Adipocyte (in vitro differentiated cells): ENCODE results near the gene IL23R.

Experiments used
- DNase-seq: peaks from one replicate; pipeline ENCODE4 v3.0.0-alpha.2; 2015; ENCODE audit warnings: low read depth
- H3K27me3 ChIP-seq: replicated peaks from 2 replicates; pipeline ENCODE4 v1.7.0; 2013; ENCODE audit warnings: mild to moderate bottlenecking, low read length, moderate library complexity; ENCODE audit not compliant: control insufficient read depth, insufficient read depth
- H3K36me3 ChIP-seq: 2 replicates; pipeline ENCODE4 v1.7.0; 2013; ENCODE audit warnings: low read length, mild to moderate bottlenecking, moderate library complexity; ENCODE audit not compliant: control insufficient read depth, insufficient read depth, severe bottlenecking
- H3K4me1 ChIP-seq: 2 replicates; pipeline ENCODE4 v1.7.0; 2013; ENCODE audit warnings: mild to moderate bottlenecking, low read length, moderate library complexity; ENCODE audit not compliant: control insufficient read depth, insufficient read depth
- H3K4me3 ChIP-seq: 2 replicates; pipeline ENCODE4 v1.7.0; 2013; ENCODE audit warnings: mild to moderate bottlenecking, low read length, moderate library complexity
- H3K9ac ChIP-seq: 2 replicates; pipeline ENCODE4 v1.7.0; 2013; ENCODE audit warnings: mild to moderate bottlenecking, low read length, moderate library complexity
- H3K9me3 ChIP-seq: 2 replicates; pipeline ENCODE4 v1.7.0; 2013; ENCODE audit warnings: mild to moderate bottlenecking, low read length, moderate library complexity; ENCODE audit not compliant: control insufficient read depth

IL23R gene

GRCh38 chr1:67166196-67166595 is at the start of gene IL23R:
Gene IL23R, plus strand, starts transcription at chr1:67166454. Its CDS starts 1,667 bp downstream, at chr1:67168121.
- Histone ChIP-seq H3K4me3 (no peak within 1 kb of the TSS), H3K9me3 (no peaks in the 10 kb centered on the region), H3K36me3 (no peaks in the 10 kb centered on the region), H3K9ac (no peak within 1 kb of the TSS), H3K27me3 (no peaks in the 10 kb centered on the region), H3K4me1 (peaks cover 8% of the 10 kb centered on the region)
- DNase-seq: no peak

GRCh38 chr1:67118191-67118590 is 48.1 kb upstream of the IL23R start:
- Histone ChIP-seq H3K27me3 (no peaks in the 10 kb centered on the region), H3K9me3 (peaks cover 5% of the 10 kb centered on the region), H3K4me3 (no peak overlapping the region), H3K9ac (no peak overlapping the region), H3K36me3 (no peaks in the 10 kb centered on the region), H3K4me1 (no peaks in the 10 kb centered on the region)
- no peak for DNase-seq

- H3K36me3 ChIP-seq: no peaks in the 10 kb centered on the region
- no peaks in the 10 kb centered on the region for H3K27me3 ChIP-seq
- peaks cover 5% of the 10 kb centered on the region for H3K9me3 ChIP-seq
- DNase-seq: no peak
- H3K9ac ChIP-seq: no peak overlapping the region
- H3K4me1 ChIP-seq: no peaks in the 10 kb centered on the region
- H3K4me3 ChIP-seq: no peak overlapping the region
Measured at GRCh38 chr1:67118646-67119045, 47.6 kb upstream of the IL23R start.

- Histone ChIP-seq H3K36me3 (no peaks in the 10 kb centered on the region), H3K27me3 (no peaks in the 10 kb centered on the region), H3K4me3 (no peak overlapping the region), H3K9me3 (peaks cover 5% of the 10 kb centered on the region), H3K4me1 (peaks cover 7% of the 10 kb centered on the region), H3K9ac (no peak overlapping the region)
- DNase-seq: no peak
Measured at GRCh38 chr1:67120855-67121619, 45.2 kb upstream of the IL23R start.

GRCh38 chr1:67124455-67124854 is 41.8 kb upstream of the IL23R start:
- Histone ChIP-seq H3K27me3 (no peaks in the 10 kb centered on the region), H3K4me3 (no peak overlapping the region), H3K36me3 (no peaks in the 10 kb centered on the region), H3K9me3 (peaks cover 5% of the 10 kb centered on the region), H3K9ac (no peak overlapping the region), H3K4me1 (peaks cover 10% of the 10 kb centered on the region)
- no peak for DNase-seq

GRCh38 chr1:67126111-67126746 is 40.0 kb upstream of the IL23R start:
- H3K4me1 ChIP-seq: peaks cover 10% of the 10 kb centered on the region
- H3K9ac ChIP-seq: no peak overlapping the region

GRCh38 chr1:67126974-67127373 is 39.3 kb upstream of the IL23R start:
- Histone ChIP-seq H3K36me3 (no peaks in the 10 kb centered on the region), H3K9ac (no peak overlapping the region), H3K9me3 (no peaks in the 10 kb centered on the region), H3K4me1 (peaks cover 10% of the 10 kb centered on the region), H3K27me3 (no peaks in the 10 kb centered on the region), H3K4me3 (no peak overlapping the region)
- no peak for DNase-seq

More at GRCh38 chr1:67126111-67126746, 40.0 kb upstream of the IL23R start:
- Histone ChIP-seq H3K4me3 (no peak overlapping the region), H3K27me3 (no peaks in the 10 kb centered on the region), H3K9me3 (peaks cover under 1% of the 10 kb centered on the region), H3K36me3 (no peaks in the 10 kb centered on the region)
- no peak for DNase-seq

GRCh38 chr1:67130673-67131072 is 35.6 kb upstream of the IL23R start:
- Histone ChIP-seq H3K36me3 (no peaks in the 10 kb centered on the region), H3K27me3 (no peaks in the 10 kb centered on the region), H3K9ac (no peak overlapping the region), H3K4me3 (no peak overlapping the region), H3K4me1 (peaks cover 26% of the 10 kb centered on the region), H3K9me3 (no peaks in the 10 kb centered on the region)
- peak; percentile 8 for DNase-seq

GRCh38 chr1:67133177-67133576 is 33.1 kb upstream of the IL23R start:
- H3K36me3 ChIP-seq: no peaks in the 10 kb centered on the region
- no peak for DNase-seq
- peaks cover 25% of the 10 kb centered on the region for H3K4me1 ChIP-seq
- no peak overlapping the region for H3K9ac ChIP-seq
- H3K9me3 ChIP-seq: no peaks in the 10 kb centered on the region
- no peak overlapping the region for H3K4me3 ChIP-seq
- no peaks in the 10 kb centered on the region for H3K27me3 ChIP-seq

- H3K27me3 ChIP-seq: no peaks in the 10 kb centered on the region
- H3K4me1 ChIP-seq: peaks cover 25% of the 10 kb centered on the region
- peak within 1 kb of the TSS; percentile 62 for H3K4me3 ChIP-seq
- no peaks in the 10 kb centered on the region for H3K36me3 ChIP-seq
- peak within 1 kb of the TSS; percentile 6 for H3K9ac ChIP-seq
- no peak for DNase-seq
- no peaks in the 10 kb centered on the region for H3K9me3 ChIP-seq
Measured at GRCh38 chr1:67134695-67135094, 31.6 kb upstream of the IL23R start, which contains the start of gene C1orf141. Gene C1orf141, minus strand, starts transcription at chr1:67134970. Its CDS starts 7,730 bp downstream, at chr1:67127240.

- Histone ChIP-seq H3K9ac (no peak overlapping the region), H3K4me1 (peaks cover 25% of the 10 kb centered on the region), H3K4me3 (no peak overlapping the region), H3K9me3 (no peaks in the 10 kb centered on the region), H3K27me3 (no peaks in the 10 kb centered on the region), H3K36me3 (no peaks in the 10 kb centered on the region)
- DNase-seq: peak; percentile 91
Measured at GRCh38 chr1:67135354-67135753, 30.9 kb upstream of the IL23R start.
